HuH-7 (cell line): ENCODE results near the gene EIF5A.
"Not testable (repeated sequence)": the region's sequence is repeated elsewhere in the genome, so short reads cannot be mapped to it uniquely, and the experiment has no call there.

Experiments
- DNase-seq: peaks from one replicate; pipeline ENCODE4 v3.0.0; 2011; ENCODE audit warnings: low spot score

Gene EIF5A

GRCh38 chr17:7330638-7331015 is 23.2 kb downstream of the EIF5A start:
- no peak for DNase-seq

GRCh38 chr17:7332111-7332510 is 24.7 kb downstream of the EIF5A start:
- no peak for DNase-seq

- not testable (repeated sequence) for DNase-seq
These were observed 25.2 kb downstream of the EIF5A start for GRCh38 chr17:7332600-7333069.

GRCh38 chr17:7334938-7335538 is 27.6 kb downstream of the EIF5A start:
- no peak for DNase-seq

GRCh38 chr17:7335765-7336164 is 28.3 kb downstream of the EIF5A start:
- DNase-seq: not testable (repeated sequence)

- no peak for DNase-seq
These were observed 29.1 kb downstream of the EIF5A start, which contains the start of gene ACAP1 for GRCh38 chr17:7336240-7337175. Gene ACAP1, plus strand, starts transcription at chr17:7336529. Its CDS starts 206 bp downstream, at chr17:7336735.

GRCh38 chr17:7337600-7337999 is 30.2 kb downstream of the EIF5A start:
- not testable (repeated sequence) for DNase-seq

GRCh38 chr17:7340179-7340578 is 32.8 kb downstream of the EIF5A start:
- no peak for DNase-seq

- DNase-seq: no peak
These were observed 34.4 kb downstream of the EIF5A start for GRCh38 chr17:7341842-7342241.

GRCh38 chr17:7343250-7343649 is 35.8 kb downstream of the EIF5A start:
- no peak for DNase-seq

GRCh38 chr17:7346761-7347614 is 39.6 kb downstream of the EIF5A start:
- no peak for DNase-seq

GRCh38 chr17:7347630-7348477 is 40.4 kb downstream of the EIF5A start:
- DNase-seq: no peak

GRCh38 chr17:7348478-7349242 is 41.2 kb downstream of the EIF5A start:
- no peak for DNase-seq

- DNase-seq: peak; percentile 85
These were observed 44.5 kb downstream of the EIF5A start, which contains the start of gene KCTD11 for GRCh38 chr17:7351665-7352502. Gene KCTD11, plus strand, starts transcription at chr17:7352162.

- DNase-seq: no peak
These were observed 45.1 kb downstream of the EIF5A start for GRCh38 chr17:7352503-7352889.

- DNase-seq: no peak
These were observed 45.6 kb downstream of the EIF5A start for GRCh38 chr17:7352910-7353635.

- DNase-seq: no peak
These were observed 46.9 kb downstream of the EIF5A start for GRCh38 chr17:7354262-7354843.

GRCh38 chr17:7355053-7355452 is 47.6 kb downstream of the EIF5A start, which contains the start of gene TMEM95:
Gene TMEM95, plus strand, starts transcription at chr17:7355156. Its CDS starts 49 bp downstream, at chr17:7355205.
- no peak for DNase-seq
